AG04450 (cell line): ENCODE data around the gene HOXB2. TPM values are rescaled to one million over a fixed set of nuclear protein-coding genes. Genes with fewer than 3 reads are reported as not detected.

Experiments used
- CTCF ChIA-PET: fragments of 300-600, 350-600 bp; formaldehyde crosslinking; extraction: SDS; loops from one replicate; lab custom pipeline; 2022; ENCODE audit warnings: antibody characterized with exemption, inconsistent platforms; lab: Charles Lee
- POLR2A ChIA-PET: fragments of 350-600 bp; formaldehyde crosslinking; extraction: SDS; loops from one replicate; lab custom pipeline; 2021; ENCODE audit warnings: antibody characterized with exemption, inconsistent platforms; lab: Yijun Ruan, JAX
- DNase-seq: peaks from one replicate; pipeline ENCODE4 v3.0.0-alpha.2; 2011; ENCODE audit warnings: low read depth, low spot score
- H3K27ac ChIP-seq: one replicate; pipeline ENCODE4 v1.5.1; 2012; ENCODE audit warnings: low read depth, low read length, control low read depth
- H3K27me3 ChIP-seq: one replicate; pipeline ENCODE4 v1.6.0; 2012; ENCODE audit warnings: low read length; ENCODE audit not compliant: control insufficient read depth, insufficient read depth
- H3K4me3 ChIP-seq: 2 replicates; pipeline ENCODE4 v1.5.1; 2011; ENCODE audit warnings: mild to moderate bottlenecking, low read depth, low read length, control low read depth
- H3K9me3 ChIP-seq: 2 replicates; pipeline ENCODE4 v1.5.1; 2012; ENCODE audit warnings: low read length; ENCODE audit not compliant: control insufficient read depth, insufficient read depth
- polyA plus RNA-seq: library from polyadenylated mRNA; depleted of rRNA; stranded (reverse); fragments of >200 nt; gene quantifications from 2 replicates; pipeline ENCODE4 v1.2.3, GENCODE V29; 2011
- TF ChIP-seq, protein P1 (sequence below): IDR thresholded peaks from 2 replicates; pipeline ENCODE4 v1.5.1; 2011; ENCODE audit warnings: low read depth, low read length, control low read depth, inconsistent platforms

The HOXB2 gene
- polyA plus RNA-seq, 1 experiment: 16.3 TPM

DNA sequence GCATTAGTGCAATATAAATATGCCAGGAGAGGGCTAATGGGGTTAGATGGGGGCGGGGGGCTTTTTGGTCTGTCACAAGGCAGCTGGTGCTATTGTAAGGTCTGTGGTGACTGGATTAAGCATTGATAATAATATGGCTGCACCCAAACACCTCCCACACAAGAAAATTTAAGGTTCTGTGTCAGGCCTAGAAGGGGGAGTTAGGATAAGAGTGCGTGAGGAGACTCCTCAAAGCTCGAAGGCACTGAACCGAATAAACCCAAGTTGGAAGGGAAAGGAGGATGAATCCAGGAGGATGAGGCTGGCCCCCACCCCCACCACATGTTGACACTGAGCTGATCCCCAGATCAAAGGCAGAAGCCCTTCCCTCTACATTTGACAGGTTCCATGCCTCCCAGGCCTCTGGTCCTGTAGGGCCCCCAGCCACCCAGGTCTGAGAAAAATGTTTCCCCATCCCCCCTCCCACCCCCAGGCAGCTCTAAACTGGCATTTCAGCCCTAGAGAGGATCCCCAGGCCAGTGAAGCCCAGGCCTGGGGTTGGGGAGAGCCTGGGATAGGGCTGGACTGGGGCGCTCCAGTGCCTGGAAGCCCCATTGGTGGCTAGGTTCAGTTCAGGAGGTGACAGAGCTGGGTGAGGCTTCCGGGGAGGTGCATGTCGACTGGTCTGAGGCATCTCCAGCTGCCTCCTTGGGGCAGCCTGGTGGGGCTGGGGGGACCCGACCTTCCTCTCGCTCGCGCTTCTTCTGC lies 15.8 kb downstream of the HOXB2 start:
- Histone ChIP-seq H3K9me3 (peaks cover 4% of the 10 kb centered on the region; the same call in 1 of the 2 replicates), H3K4me3 (no peak overlapping the region), H3K27me3 (no peaks in the 10 kb centered on the region), H3K27ac (no peak overlapping the region)
- TF ChIP-seq, protein P1, sequence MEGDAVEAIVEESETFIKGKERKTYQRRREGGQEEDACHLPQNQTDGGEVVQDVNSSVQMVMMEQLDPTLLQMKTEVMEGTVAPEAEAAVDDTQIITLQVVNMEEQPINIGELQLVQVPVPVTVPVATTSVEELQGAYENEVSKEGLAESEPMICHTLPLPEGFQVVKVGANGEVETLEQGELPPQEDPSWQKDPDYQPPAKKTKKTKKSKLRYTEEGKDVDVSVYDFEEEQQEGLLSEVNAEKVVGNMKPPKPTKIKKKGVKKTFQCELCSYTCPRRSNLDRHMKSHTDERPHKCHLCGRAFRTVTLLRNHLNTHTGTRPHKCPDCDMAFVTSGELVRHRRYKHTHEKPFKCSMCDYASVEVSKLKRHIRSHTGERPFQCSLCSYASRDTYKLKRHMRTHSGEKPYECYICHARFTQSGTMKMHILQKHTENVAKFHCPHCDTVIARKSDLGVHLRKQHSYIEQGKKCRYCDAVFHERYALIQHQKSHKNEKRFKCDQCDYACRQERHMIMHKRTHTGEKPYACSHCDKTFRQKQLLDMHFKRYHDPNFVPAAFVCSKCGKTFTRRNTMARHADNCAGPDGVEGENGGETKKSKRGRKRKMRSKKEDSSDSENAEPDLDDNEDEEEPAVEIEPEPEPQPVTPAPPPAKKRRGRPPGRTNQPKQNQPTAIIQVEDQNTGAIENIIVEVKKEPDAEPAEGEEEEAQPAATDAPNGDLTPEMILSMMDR: no peak
- POLR2A ChIA-PET: no interaction called here
- CTCF ChIA-PET: interaction anchor here (0.5 kb wide), 1 partner anchor 193 kb away, joined by 3 read pairs; no protein-coding TSS in a partner anchor
- DNase-seq: no peak

DNA sequence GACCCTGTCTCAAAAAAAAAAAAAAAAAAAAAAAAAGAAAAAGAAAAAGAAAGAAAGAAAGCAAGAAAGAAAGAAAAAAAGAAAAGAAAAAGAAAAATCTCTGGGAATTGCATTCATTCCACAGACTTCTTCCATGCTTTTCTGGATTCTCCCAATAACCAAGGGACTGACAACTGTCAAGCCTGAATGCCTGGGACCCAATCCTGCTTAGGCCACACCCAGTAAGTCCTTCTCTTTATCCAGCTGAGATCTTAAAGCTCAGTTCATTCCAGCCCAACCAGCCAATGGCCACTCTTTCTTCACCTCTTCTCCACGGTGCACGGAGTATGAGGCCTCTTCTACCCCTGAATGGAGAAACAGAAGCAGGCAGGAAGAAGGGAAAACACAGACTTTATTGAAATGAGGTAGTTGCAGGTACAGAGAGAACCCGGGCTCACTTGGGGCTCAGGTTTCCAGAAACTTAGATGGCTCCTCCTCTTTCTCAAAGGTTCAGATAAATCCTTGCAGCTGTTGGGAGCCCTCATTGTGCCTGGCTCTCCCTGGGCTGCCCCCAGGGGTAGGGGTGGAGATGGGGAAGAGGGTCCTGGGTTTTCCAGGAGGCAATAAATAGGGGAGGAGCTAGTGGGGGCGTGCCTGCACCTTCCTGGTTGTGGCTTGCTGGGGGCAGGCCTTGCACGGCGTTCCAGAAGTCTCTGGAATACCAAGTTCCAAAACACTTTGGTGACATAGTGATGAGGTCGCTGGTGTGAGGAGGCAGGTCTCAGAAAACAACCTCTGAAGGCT lies 16.6 kb downstream of the HOXB2 start:
- DNase-seq: no peak
- H3K27ac ChIP-seq: no peak overlapping the region
- H3K4me3 ChIP-seq: no peak overlapping the region
- ChIA-PET CTCF (no interaction called here), POLR2A (no interaction called here)
- H3K27me3 ChIP-seq: no peaks in the 10 kb centered on the region
- peaks cover 4% of the 10 kb centered on the region; the same call in 1 of the 2 replicates for H3K9me3 ChIP-seq
- TF ChIP-seq, protein P1: no peak

DNA sequence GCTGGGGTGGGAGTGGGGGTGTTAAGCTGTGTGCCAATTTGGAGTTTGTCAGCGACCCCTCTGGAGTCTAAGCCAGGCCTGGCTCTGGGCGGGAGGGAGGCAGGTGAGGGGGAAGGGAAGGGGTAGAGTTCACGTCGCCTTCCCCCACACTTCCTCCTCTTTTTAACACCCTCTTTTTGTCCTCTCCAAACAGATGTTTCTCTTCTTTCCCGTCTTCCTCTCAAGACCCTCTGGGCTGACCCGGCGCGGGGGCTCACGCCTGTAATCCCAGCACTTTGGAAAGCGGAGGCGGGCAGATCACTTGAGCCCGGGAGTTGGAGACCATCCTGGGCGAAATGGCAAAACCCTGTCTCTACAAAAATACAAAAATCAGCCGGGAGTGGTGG lies 17.4 kb downstream of the HOXB2 start:
- no peak overlapping the region for H3K4me3 ChIP-seq
- DNase-seq: no peak
- peaks cover 4% of the 10 kb centered on the region; the same call in 1 of the 2 replicates for H3K9me3 ChIP-seq
- TF ChIP-seq, protein P1: no peak
- ChIA-PET POLR2A (no interaction called here), CTCF (no interaction called here)
- no peak overlapping the region for H3K27ac ChIP-seq
- no peaks in the 10 kb centered on the region for H3K27me3 ChIP-seq

DNA sequence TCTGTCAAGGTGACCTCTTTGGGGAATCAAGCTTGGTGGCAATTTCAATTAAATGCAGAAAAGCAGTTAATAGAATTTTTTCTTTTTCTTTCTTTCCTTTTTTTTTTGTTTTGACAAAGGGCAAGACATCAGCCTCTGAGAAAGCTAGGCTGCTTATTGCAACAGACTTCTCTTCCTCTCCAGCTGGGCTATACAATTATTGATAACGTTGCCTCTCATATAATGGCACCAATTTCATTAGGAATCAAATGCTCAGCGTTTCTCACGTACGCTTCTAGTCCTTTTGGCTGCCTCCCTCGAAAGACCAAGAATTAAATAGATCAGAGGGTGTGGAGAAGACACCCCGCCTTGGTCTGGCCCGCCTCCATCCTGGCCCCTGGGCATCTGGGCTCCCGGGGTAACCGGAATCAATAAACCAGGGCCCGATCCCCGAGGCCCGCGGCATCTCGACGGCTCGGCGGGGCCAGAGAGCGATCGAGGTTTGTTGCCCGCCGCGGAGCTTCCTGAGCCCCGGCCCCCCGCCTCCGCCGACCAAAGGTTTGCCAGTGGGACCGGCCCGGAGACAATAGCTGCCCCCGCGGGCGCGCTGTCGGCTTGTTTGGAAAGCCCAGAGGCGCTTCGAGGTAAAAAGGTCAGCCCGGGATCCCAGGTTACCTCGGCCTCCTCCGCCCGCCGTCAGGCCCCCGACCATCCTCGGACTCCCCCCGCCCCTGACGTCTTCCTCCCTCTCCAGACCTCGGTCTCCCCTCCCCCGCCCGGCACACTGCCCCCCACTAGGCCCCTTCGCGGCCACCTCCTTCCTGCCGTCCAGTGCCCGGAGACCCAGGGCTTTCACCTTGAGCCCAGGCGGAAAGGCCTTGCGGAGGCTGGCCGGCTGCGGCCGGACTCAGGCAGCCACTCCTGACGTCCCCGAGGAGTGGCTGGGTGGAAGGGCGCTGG lies 18.0 kb downstream of the HOXB2 start:
- no peak overlapping the region for H3K4me3 ChIP-seq
- ChIA-PET POLR2A (no interaction called here), CTCF (no interaction called here)
- no peak overlapping the region for H3K27ac ChIP-seq
- DNase-seq: no peak
- TF ChIP-seq, protein P1: no peak
- no peaks in the 10 kb centered on the region for H3K27me3 ChIP-seq
- peaks cover 4% of the 10 kb centered on the region; the same call in 1 of the 2 replicates for H3K9me3 ChIP-seq
